ENCODE results near the gene TRIM27. TPM values are rescaled to one million over a fixed set of nuclear protein-coding genes. Genes with fewer than 3 reads are reported as not detected.
"Not testable (repeated sequence)": the region's sequence is repeated elsewhere in the genome, so short reads cannot be mapped to it uniquely, and the experiment has no call there.

The TRIM27 gene, protein sequence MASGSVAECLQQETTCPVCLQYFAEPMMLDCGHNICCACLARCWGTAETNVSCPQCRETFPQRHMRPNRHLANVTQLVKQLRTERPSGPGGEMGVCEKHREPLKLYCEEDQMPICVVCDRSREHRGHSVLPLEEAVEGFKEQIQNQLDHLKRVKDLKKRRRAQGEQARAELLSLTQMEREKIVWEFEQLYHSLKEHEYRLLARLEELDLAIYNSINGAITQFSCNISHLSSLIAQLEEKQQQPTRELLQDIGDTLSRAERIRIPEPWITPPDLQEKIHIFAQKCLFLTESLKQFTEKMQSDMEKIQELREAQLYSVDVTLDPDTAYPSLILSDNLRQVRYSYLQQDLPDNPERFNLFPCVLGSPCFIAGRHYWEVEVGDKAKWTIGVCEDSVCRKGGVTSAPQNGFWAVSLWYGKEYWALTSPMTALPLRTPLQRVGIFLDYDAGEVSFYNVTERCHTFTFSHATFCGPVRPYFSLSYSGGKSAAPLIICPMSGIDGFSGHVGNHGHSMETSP
- total RNA-seq (2014; rRNA removed; shearing (Covaris generic); ENCODE audit: low replicate concordance) = 84.3 and 87.8 TPM in 2 replicates

DNA sequence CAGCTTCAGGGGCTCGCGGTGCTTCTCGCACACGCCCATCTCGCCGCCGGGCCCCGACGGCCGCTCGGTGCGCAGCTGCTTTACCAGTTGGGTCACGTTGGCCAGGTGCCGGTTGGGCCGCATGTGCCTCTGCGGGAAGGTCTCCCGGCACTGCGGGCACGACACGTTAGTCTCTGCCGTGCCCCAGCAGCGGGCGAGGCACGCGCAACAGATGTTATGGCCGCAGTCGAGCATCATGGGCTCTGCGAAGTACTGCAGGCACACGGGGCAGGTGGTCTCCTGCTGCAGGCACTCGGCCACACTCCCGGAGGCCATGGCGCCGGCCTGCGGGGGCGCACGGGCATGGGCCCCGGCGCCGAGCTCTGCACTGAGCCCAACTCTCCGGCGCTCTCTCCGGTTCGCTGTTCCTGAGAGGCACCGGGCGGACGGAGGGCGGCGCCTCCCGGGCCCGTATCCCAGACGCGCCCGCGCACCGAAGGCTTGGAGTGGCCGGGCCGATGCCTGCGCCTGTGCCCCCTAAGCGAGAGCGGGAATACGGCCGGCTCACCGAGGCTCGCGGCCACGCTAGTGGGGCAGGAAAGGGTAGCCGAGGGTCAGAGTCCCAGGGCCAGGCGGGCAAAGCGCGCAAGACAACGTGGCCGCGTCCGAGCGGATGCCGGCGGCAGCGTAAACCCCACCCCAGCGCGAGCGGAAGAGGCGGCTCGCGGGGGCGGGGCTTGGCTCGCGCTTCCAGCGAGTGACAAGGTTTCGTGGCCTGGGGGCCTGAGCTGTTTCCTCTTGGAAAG, at the start of gene TRIM27:
TSS of gene TRIM27 (minus strand) at position 668 of the 785 bp plus-strand sequence. CDS start at position 315, 353 bp downstream.
- Histone ChIP-seq H3K79me2 (ENCODE audit: low read length) (peaks cover 47% of the 10 kb centered on the region), H2AFZ (ENCODE audit: low read length) (peak within 1 kb of the TSS; percentile 87), H3K27me3 (ENCODE audit: low read length) (no peaks in the 10 kb centered on the region), H3K27ac (ENCODE audit: low read length) (peak within 1 kb of the TSS; percentile 63), H3K36me3 (ENCODE audit: insufficient read depth, low read length) (peaks cover 36% of the 10 kb centered on the region), H3K4me1 (ENCODE audit: low read length) (peaks cover 20% of the 10 kb centered on the region), H3K4me3 (ENCODE audit: low read length) (peak within 1 kb of the TSS; percentile 94), H3K9ac (ENCODE audit: low read length) (peak within 1 kb of the TSS; percentile 98), H3K9me2 (replicated peaks; ENCODE audit: insufficient read depth, low read length) (no peaks in the 10 kb centered on the region), H3K4me2 (ENCODE audit: low read depth, low read length, poor library complexity, severe bottlenecking) (peak within 1 kb of the TSS; percentile 94), H4K20me1 (ENCODE audit: insufficient read depth, low read depth, low read length) (peaks cover 19% of the 10 kb centered on the region), H3K9me3 (ENCODE audit: low read length) (no peaks in the 10 kb centered on the region)
- peak; percentile 95 for DNase-seq

DNA sequence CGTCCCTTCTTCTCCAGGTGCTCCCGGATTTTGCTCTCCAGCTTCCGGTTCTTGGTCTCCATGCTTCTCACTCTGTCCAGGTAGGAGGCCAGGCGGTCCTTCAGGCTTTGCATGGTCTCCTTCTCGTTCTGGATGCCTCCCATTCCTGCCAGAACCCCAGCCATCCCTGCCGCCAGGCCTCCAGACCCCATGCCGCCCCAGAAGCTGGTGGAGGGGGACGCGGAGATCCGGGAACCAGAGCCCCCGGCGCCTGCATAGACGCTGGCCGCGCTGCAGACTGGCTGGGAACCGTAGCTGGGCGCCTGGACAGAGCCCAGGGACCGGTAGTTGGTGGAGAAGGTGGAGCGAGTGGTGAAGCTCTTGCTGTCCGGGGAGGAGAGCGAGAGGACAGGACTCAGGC, 46.3 kb upstream of the TRIM27 start:
- H3K4me3 ChIP-seq (ENCODE audit: low read length); H3K27me3 ChIP-seq (ENCODE audit: low read length); H3K4me1 ChIP-seq (ENCODE audit: low read length); H3K4me2 ChIP-seq (ENCODE audit: low read depth, low read length, poor library complexity, severe bottlenecking); H3K36me3 ChIP-seq (ENCODE audit: insufficient read depth, low read length); H3K9me3 ChIP-seq (ENCODE audit: low read length); H3K79me2 ChIP-seq (ENCODE audit: low read length); H4K20me1 ChIP-seq (ENCODE audit: insufficient read depth, low read depth, low read length); H3K27ac ChIP-seq (ENCODE audit: low read length); H3K9ac ChIP-seq (ENCODE audit: low read length); DNase-seq; H3K9me2 ChIP-seq (replicated peaks; ENCODE audit: insufficient read depth, low read length); H2AFZ ChIP-seq (ENCODE audit: low read length): not testable (repeated sequence)

DNA sequence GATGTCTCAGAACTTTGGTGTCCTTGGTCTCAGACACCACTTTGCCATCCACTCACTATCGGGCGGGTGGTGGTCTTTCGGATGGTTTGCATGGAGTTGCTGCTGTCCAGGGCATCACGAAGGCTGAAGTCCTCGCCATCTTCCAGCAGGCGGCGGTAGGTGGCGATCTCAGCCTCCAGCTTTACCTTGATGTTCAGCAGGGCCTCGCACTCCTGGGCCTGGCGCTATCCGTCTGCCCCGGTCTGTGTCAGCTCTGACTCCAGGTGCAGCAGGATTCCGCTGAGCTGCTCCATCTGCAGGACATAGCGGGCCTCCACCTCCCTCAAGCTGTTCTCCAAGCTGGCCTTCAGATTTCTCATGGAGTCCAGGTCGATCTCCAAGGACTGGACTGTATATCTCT, 45.3 kb upstream of the TRIM27 start:
- no peak overlapping the region for H3K9ac ChIP-seq (ENCODE audit: low read length)
- H3K27me3 ChIP-seq (ENCODE audit: low read length) = no peaks in the 10 kb centered on the region
- no peak overlapping the region for H3K4me3 ChIP-seq (ENCODE audit: low read length)
- H3K36me3 ChIP-seq (ENCODE audit: insufficient read depth, low read length) = no peaks in the 10 kb centered on the region; the same call in 1 of the 2 replicates
- H3K4me2 ChIP-seq (ENCODE audit: low read depth, low read length, poor library complexity, severe bottlenecking) = no peak overlapping the region
- no peak for DNase-seq
- H2AFZ ChIP-seq (ENCODE audit: low read length) = no peak overlapping the region
- no peaks in the 10 kb centered on the region for H3K79me2 ChIP-seq (ENCODE audit: low read length)
- no peaks in the 10 kb centered on the region for H3K9me2 ChIP-seq (replicated peaks; ENCODE audit: insufficient read depth, low read length)
- no peaks in the 10 kb centered on the region for H3K4me1 ChIP-seq (ENCODE audit: low read length)
- H4K20me1 ChIP-seq (ENCODE audit: insufficient read depth, low read depth, low read length) = no peaks in the 10 kb centered on the region
- no peak overlapping the region for H3K27ac ChIP-seq (ENCODE audit: low read length)
- no peaks in the 10 kb centered on the region; the same call in 1 of the 2 replicates for H3K9me3 ChIP-seq (ENCODE audit: low read length)

DNA sequence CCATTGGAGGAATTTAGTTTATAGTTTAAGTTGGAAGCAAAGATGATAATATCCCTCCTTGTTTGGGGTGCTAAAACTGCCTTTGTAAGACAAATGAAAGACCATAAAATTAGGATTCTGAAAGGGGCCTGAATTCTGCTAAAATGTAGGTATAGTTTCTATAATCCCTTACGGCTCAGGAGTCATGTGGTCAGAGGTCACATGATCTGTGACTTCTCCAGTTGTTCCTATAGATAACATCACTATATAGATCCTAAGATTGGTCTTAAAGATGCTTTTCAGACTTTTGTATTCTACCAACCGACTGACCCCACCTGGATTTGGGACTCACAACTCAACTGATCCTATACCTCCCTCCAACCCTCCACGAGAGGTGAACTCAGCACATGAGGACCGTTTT, 44.7 kb upstream of the TRIM27 start:
- H4K20me1 ChIP-seq (ENCODE audit: insufficient read depth, low read depth, low read length) = no peaks in the 10 kb centered on the region
- no peaks in the 10 kb centered on the region for H3K4me1 ChIP-seq (ENCODE audit: low read length)
- H3K79me2 ChIP-seq (ENCODE audit: low read length) = no peaks in the 10 kb centered on the region
- no peak overlapping the region for H2AFZ ChIP-seq (ENCODE audit: low read length)
- no peak overlapping the region for H3K27ac ChIP-seq (ENCODE audit: low read length)
- no peak overlapping the region for H3K4me2 ChIP-seq (ENCODE audit: low read depth, low read length, poor library complexity, severe bottlenecking)
- no peak overlapping the region for H3K9ac ChIP-seq (ENCODE audit: low read length)
- no peak overlapping the region for H3K4me3 ChIP-seq (ENCODE audit: low read length)
- no peaks in the 10 kb centered on the region; the same call in 1 of the 2 replicates for H3K9me3 ChIP-seq (ENCODE audit: low read length)
- no peaks in the 10 kb centered on the region for H3K9me2 ChIP-seq (replicated peaks; ENCODE audit: insufficient read depth, low read length)
- H3K36me3 ChIP-seq (ENCODE audit: insufficient read depth, low read length) = no peaks in the 10 kb centered on the region; the same call in 1 of the 2 replicates
- H3K27me3 ChIP-seq (ENCODE audit: low read length) = no peaks in the 10 kb centered on the region
- no peak for DNase-seq

DNA sequence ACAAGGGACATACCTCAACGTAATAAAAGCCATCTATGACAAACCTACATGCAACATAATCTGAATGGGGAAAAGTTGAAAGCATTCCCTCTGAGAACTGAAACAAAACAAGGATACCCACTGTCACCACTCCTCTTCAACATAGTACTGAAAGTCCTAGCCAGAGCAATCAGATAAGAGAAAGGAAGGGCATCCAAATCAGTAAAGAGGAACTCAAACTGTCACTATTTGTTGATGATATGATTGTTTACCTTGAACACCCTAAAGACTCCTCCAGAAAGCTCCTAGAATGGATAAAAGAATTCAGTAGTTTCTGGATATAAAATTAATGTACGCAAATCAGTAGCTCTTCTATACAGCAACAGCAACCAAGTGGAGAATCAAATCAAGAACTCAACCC, 41.9 kb upstream of the TRIM27 start:
- no peak overlapping the region for H3K4me2 ChIP-seq (ENCODE audit: low read depth, low read length, poor library complexity, severe bottlenecking)
- H3K27me3 ChIP-seq (ENCODE audit: low read length) = no peaks in the 10 kb centered on the region
- no peaks in the 10 kb centered on the region for H3K4me1 ChIP-seq (ENCODE audit: low read length)
- H3K79me2 ChIP-seq (ENCODE audit: low read length) = no peaks in the 10 kb centered on the region
- H3K9me2 ChIP-seq (replicated peaks; ENCODE audit: insufficient read depth, low read length) = no peaks in the 10 kb centered on the region
- no peak overlapping the region for H3K27ac ChIP-seq (ENCODE audit: low read length)
- H3K9ac ChIP-seq (ENCODE audit: low read length) = no peak overlapping the region
- H3K9me3 ChIP-seq (ENCODE audit: low read length) = no peaks in the 10 kb centered on the region; the same call in 1 of the 2 replicates
- no peak for DNase-seq
- H3K4me3 ChIP-seq (ENCODE audit: low read length) = no peak overlapping the region
- H3K36me3 ChIP-seq (ENCODE audit: insufficient read depth, low read length) = no peaks in the 10 kb centered on the region; the same call in 1 of the 2 replicates
- H4K20me1 ChIP-seq (ENCODE audit: insufficient read depth, low read depth, low read length) = no peaks in the 10 kb centered on the region
- H2AFZ ChIP-seq (ENCODE audit: low read length) = no peak overlapping the region

DNA sequence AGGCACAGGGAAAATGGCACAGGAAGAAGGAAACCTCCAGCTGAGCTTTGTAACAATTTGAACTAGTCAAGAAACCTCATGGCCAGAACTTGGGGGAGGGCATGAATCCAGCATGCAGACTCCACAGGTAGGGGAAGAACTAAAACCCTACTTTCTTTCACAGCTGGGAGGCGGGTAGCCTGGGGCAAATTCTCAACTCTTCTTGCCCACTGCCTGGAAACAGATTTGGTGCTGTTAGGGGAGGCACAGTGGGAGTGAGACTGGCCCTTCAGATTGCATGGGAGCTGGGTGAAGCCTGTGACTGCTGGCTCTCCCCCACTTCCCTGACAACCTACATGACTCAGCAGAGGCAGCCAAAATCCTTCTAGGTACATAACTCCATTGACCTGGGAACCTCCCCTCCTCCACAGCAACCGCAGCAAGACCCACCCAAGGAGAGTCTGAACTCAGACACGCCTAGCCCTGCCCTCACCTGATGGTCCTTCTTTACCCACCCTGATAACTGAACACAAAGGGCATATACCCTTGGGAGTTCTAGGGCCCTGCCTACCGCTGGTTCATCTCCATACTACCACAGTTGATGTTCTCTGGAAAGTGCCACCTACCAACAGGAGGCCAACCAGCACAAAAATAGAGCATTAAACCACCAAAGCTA, 37.2 kb upstream of the TRIM27 start:
- H3K9me3 ChIP-seq (ENCODE audit: low read length) = no peaks in the 10 kb centered on the region
- no peaks in the 10 kb centered on the region for H3K4me1 ChIP-seq (ENCODE audit: low read length)
- H3K36me3 ChIP-seq (ENCODE audit: insufficient read depth, low read length) = no peaks in the 10 kb centered on the region
- no peaks in the 10 kb centered on the region for H4K20me1 ChIP-seq (ENCODE audit: insufficient read depth, low read depth, low read length)
- no peak overlapping the region for H3K9ac ChIP-seq (ENCODE audit: low read length)
- no peak overlapping the region for H3K27ac ChIP-seq (ENCODE audit: low read length)
- no peak overlapping the region for H2AFZ ChIP-seq (ENCODE audit: low read length)
- no peaks in the 10 kb centered on the region for H3K79me2 ChIP-seq (ENCODE audit: low read length)
- DNase-seq = no peak
- no peaks in the 10 kb centered on the region for H3K9me2 ChIP-seq (replicated peaks; ENCODE audit: insufficient read depth, low read length)
- H3K27me3 ChIP-seq (ENCODE audit: low read length) = no peaks in the 10 kb centered on the region
- no peak overlapping the region for H3K4me2 ChIP-seq (ENCODE audit: low read depth, low read length, poor library complexity, severe bottlenecking)
- H3K4me3 ChIP-seq (ENCODE audit: low read length) = no peak overlapping the region

DNA sequence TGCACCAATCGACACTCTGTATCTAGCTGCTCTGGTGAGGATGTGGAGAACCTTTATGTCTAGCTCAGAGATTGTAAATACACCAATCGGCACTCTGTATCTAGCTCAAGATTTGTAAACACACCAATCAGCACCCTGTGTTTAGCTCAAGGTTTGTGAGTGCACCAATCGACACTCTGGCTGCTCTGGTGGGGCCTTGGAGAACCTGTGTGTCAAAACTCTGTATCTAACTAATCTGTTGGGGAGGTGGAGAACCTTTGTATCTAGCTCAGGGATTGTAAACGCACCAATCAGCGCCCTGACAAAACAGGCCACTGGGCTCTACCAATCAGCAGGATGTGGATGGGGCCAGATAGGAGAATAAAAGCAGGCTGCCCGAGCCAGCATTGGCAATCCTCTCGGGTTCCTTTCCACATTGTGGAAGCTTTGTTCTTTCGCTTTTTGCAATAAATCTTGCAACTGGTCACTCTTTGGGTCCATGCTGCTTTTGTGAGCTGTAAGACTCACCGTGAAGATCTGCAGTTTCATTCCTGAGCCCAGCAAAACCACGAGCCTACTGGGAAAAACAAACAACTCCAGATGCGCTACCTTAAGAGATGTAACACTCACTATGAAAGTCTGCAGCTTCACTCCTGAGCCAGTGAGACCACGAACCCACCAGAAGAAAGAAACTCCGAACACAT, 34.9 kb upstream of the TRIM27 start:
- not testable (repeated sequence) for H2AFZ ChIP-seq (ENCODE audit: low read length); H3K9me3 ChIP-seq (ENCODE audit: low read length); H3K79me2 ChIP-seq (ENCODE audit: low read length); H4K20me1 ChIP-seq (ENCODE audit: insufficient read depth, low read depth, low read length); H3K27ac ChIP-seq (ENCODE audit: low read length); H3K27me3 ChIP-seq (ENCODE audit: low read length); H3K36me3 ChIP-seq (ENCODE audit: insufficient read depth, low read length); H3K4me1 ChIP-seq (ENCODE audit: low read length); H3K4me2 ChIP-seq (ENCODE audit: low read depth, low read length, poor library complexity, severe bottlenecking); DNase-seq; H3K4me3 ChIP-seq (ENCODE audit: low read length); H3K9ac ChIP-seq (ENCODE audit: low read length); H3K9me2 ChIP-seq (replicated peaks; ENCODE audit: insufficient read depth, low read length)
